ENCODE data around the gene C13orf46.
"Not testable (repeated sequence)": the region's sequence is repeated elsewhere in the genome, so short reads cannot be mapped to it uniquely, and the experiment has no call there.

Gene C13orf46

GRCh38 chr13:113973218-113974164 lies at the start of gene C13orf46:
Gene C13orf46 (minus strand): TSS chr13:113974076. CDS start chr13:113973997, 79 bp downstream.
- DNase-seq (ENCODE audit: low read depth): no peak

GRCh38 chr13:114022876-114023275 lies 49.0 kb upstream of the C13orf46 start:
- no peak for DNase-seq (ENCODE audit: low read depth)

- no peak for DNase-seq (ENCODE audit: low read depth)
Measured at GRCh38 chr13:114022309-114022669, 48.4 kb upstream of the C13orf46 start.

GRCh38 chr13:114021464-114022308 lies 47.8 kb upstream of the C13orf46 start:
- DNase-seq (ENCODE audit: low read depth): no peak

- DNase-seq (ENCODE audit: low read depth): no peak
Measured at GRCh38 chr13:114020750-114021463, 47.0 kb upstream of the C13orf46 start.

GRCh38 chr13:114020134-114020533 lies 46.3 kb upstream of the C13orf46 start:
- DNase-seq (ENCODE audit: low read depth): not testable (repeated sequence)

GRCh38 chr13:114019367-114019766 lies 45.5 kb upstream of the C13orf46 start:
- peak; percentile 37 for DNase-seq (ENCODE audit: low read depth)

GRCh38 chr13:114018461-114019055 lies 44.7 kb upstream of the C13orf46 start:
- no peak for DNase-seq (ENCODE audit: low read depth)

- DNase-seq (ENCODE audit: low read depth): no peak
Measured at GRCh38 chr13:114017966-114018365, 44.1 kb upstream of the C13orf46 start.

- DNase-seq (ENCODE audit: low read depth): no peak
Measured at GRCh38 chr13:114017028-114017630, 43.3 kb upstream of the C13orf46 start.

- no peak for DNase-seq (ENCODE audit: low read depth)
Measured at GRCh38 chr13:114016321-114017027, 42.6 kb upstream of the C13orf46 start.

GRCh38 chr13:114015969-114016295 lies 42.1 kb upstream of the C13orf46 start:
- DNase-seq (ENCODE audit: low read depth): no peak

- no peak for DNase-seq (ENCODE audit: low read depth)
Measured at GRCh38 chr13:114015111-114015968, 41.5 kb upstream of the C13orf46 start.

GRCh38 chr13:114013952-114014629 lies 40.2 kb upstream of the C13orf46 start:
- no peak for DNase-seq (ENCODE audit: low read depth)

GRCh38 chr13:114013336-114013735 lies 39.5 kb upstream of the C13orf46 start:
- no peak for DNase-seq (ENCODE audit: low read depth)

GRCh38 chr13:114012921-114013320 lies 39.0 kb upstream of the C13orf46 start:
- DNase-seq (ENCODE audit: low read depth): no peak

GRCh38 chr13:114012141-114012540 lies 38.3 kb upstream of the C13orf46 start:
- no peak for DNase-seq (ENCODE audit: low read depth)

- no peak for DNase-seq (ENCODE audit: low read depth)
Measured at GRCh38 chr13:114011226-114011625, 37.4 kb upstream of the C13orf46 start.

- DNase-seq (ENCODE audit: low read depth): no peak
Measured at GRCh38 chr13:114010401-114011101, 36.7 kb upstream of the C13orf46 start.

All from stimulated activated CD8-positive, alpha-beta memory T cell treated with anti-CD3 and anti-CD28 coated beads, Interleukin-7, amount 100 ng/mL, for 24 hours (primary cell).